Pancreas (tissue), 10 donors: ENCODE data around the gene PPP1R26. TPM values are rescaled to one million over a fixed set of nuclear protein-coding genes. Genes with fewer than 3 reads are reported as not detected.

Source experiments
- ATAC-seq, 4 donors: fragments of 200-7000 bp; cut with Tn5 transposase; one replicate each; pipeline versions ENCODE4 v1.8.0 to v1.9.1; 2020; ENCODE audit warnings: mild to moderate bottlenecking in 4 of 4, moderate library complexity in 4 of 4
- DNase-seq, 6 donors: peaks; one replicate each; pipeline ENCODE4 v3.0.0-alpha.2; 2020
- FAIRE-seq: peaks from 2 replicates; lab custom pipeline; 2012; peaks lifted over from hg19 to GRCh38; lab: Jason Lieb, UNC
- H3K27ac ChIP-seq, 4 donors: fragments of 200-600 bp; sonication (generic); 1 replicate in 3 of 4; 2 replicates in 1 of 4; pipeline versions ENCODE4 v1.5.0 to v1.8.0; 2020
- H3K27me3 ChIP-seq, 4 donors: fragments of 200-600 bp; one replicate each; pipeline ENCODE4 v1.8.0; 2021
- H3K36me3 ChIP-seq, 3 donors: fragments of 200-600 bp; sonication (generic) in 1 of 3; one replicate each; pipeline versions ENCODE4 v1.5.0 to v1.8.0; 2020 to 2021
- H3K4me1 ChIP-seq, 3 donors: fragments of 200-600 bp; one replicate each; pipeline ENCODE4 v1.8.0; 2021
- H3K4me3 ChIP-seq, 4 donors: fragments of 200-600 bp; sonication (generic) in 2 of 4; one replicate each; pipeline versions ENCODE4 v1.5.0 to v1.8.0; 2020 to 2021
- H3K9me3 ChIP-seq, 4 donors: fragments of 200-600 bp; one replicate each; pipeline ENCODE4 v1.8.0; 2021
- CTCF ChIP-seq, 4 donors: fragments of 200-600 bp; sonication (generic) in 3 of 4; IDR thresholded peaks; one replicate each; pipeline versions ENCODE4 v1.5.0 to v1.8.0; 2021; ENCODE audit warnings: antibody characterized with exemption in 4 of 4
- WGBS, 2 donors: extraction: QIAGEN DNeasy Blood & Tissue Kit; methylation state at CpG; one replicate each; pipeline ENCODE4 v1.1.7; 2013; 5-methylcytosine and 5-hydroxymethylcytosine counted together
- intact Hi-C, 3 donors: fragments of 100-400 bp; cut with DNase I; formaldehyde crosslinking; loops; one replicate each; pipeline versions ENCODE4 v1.11.1 to v1.14.2; 2022
- polyA plus RNA-seq, 2 donors: library from polyadenylated mRNA; stranded (reverse); fragments of 200-250 nt; gene quantifications; one replicate each; pipeline ENCODE4 v1.2.3, GENCODE V29; 2013
- total RNA-seq, 6 donors: library from RNA; stranded (reverse); fragmentation: NEBNext Ultra II Directional in 4 of 6; extraction: Animal tissue kit (Norgen Biotek cat#: 25700) in 4 of 6; gene quantifications; one replicate each; pipeline versions ENCODE4 v1.2.1 to v1.2.4, GENCODE V29; 2021 to 2023
- donor health status: healthy with polysubstance abuse.
- donor health status: DM: no; HTN: no; CAD: no; lungs with moderate emphysema.
- donor health status: DM: no; HTN: no; CAD: no.
- donor health status: control.
- donor health status: control.
- donor health status: Bipolar disorder and iron deficiency.
- donor health status: DM: yes; HTN: yes; CAD: no.
- donor health status: DM: no; HTN: no; CAD: no.
- donor health status: DM: no; HTN: no; CAD: no.
- donor health status: DM: yes; HTN: yes; CAD: no.

The PPP1R26 gene
- total and polyA plus RNA-seq, 8 donors: 9.4 to 20.0 (median 12.4) TPM

- Histone ChIP-seq H3K4me1 (peaks cover 0 to 14% (median 6%) of the 10 kb centered on the region in 3 donors), H3K27me3 (no peaks in the 10 kb centered on the region), H3K27ac (peak overlapping the region; percentile 57 to 71 (median 68)), H3K4me3 (peak overlapping the region; percentile 77 to 89 (median 80)), H3K9me3 (no peaks in the 10 kb centered on the region), H3K36me3 (peaks cover 0 to 18% (median 13%) of the 10 kb centered on the region in 3 donors)
- intact Hi-C loops: no loop called here
- 1% methylated on average over 60 to 76 of the region's 76 CpGs for WGBS, 2 donors
- no peak for TF ChIP-seq CTCF (IDR thresholded peaks at IDR 0.05)
- ATAC-seq (peak; percentile 60 to 76 (median 70)), DNase-seq (peak; percentile 25 to 84 (median 48)), FAIRE-seq (no peak)
Observed at GRCh38 chr9:135480071-135480939, 723 bp downstream of the PPP1R26 start.

GRCh38 chr9:135480940-135481310, 1.3 kb downstream of the PPP1R26 start:
- no peak for TF ChIP-seq CTCF (IDR thresholded peaks at IDR 0.05)
- Histone ChIP-seq H3K36me3 (peaks cover 0 to 24% (median 18%) of the 10 kb centered on the region in 3 donors), H3K4me3 (peak overlapping the region in 3 of 4 donors; percentile 79 to 89 (median 80)), H3K9me3 (no peaks in the 10 kb centered on the region), H3K27me3 (no peaks in the 10 kb centered on the region), H3K27ac (peak overlapping the region; percentile 57 to 71 (median 68)), H3K4me1 (peaks cover 0 to 14% (median 6%) of the 10 kb centered on the region in 3 donors)
- ATAC-seq (no peak), FAIRE-seq (no peak), DNase-seq (no peak)
- intact Hi-C loops: no loop called here
- WGBS, 2 donors: 28 to 36% methylated on average over 11 of the region's 11 CpGs

GRCh38 chr9:135482015-135482754, 2.6 kb downstream of the PPP1R26 start:
- 65 to 69% methylated on average over 8 of the region's 8 CpGs for WGBS, 2 donors
- ATAC-seq (no peak), DNase-seq (no peak), FAIRE-seq (no peak)
- Histone ChIP-seq H3K36me3 (peaks cover 0 to 34% (median 22%) of the 10 kb centered on the region in 3 donors), H3K27me3 (no peaks in the 10 kb centered on the region), H3K27ac (no peak overlapping the region), H3K9me3 (no peaks in the 10 kb centered on the region), H3K4me1 (peaks cover 0 to 14% (median 6%) of the 10 kb centered on the region in 3 donors), H3K4me3 (no peak overlapping the region)
- TF ChIP-seq CTCF (IDR thresholded peaks at IDR 0.05): no peak
- intact Hi-C loops: no loop called here

GRCh38 chr9:135484460-135485277, 5.1 kb downstream of the PPP1R26 start:
- H3K4me3 ChIP-seq: no peak overlapping the region
- no peak overlapping the region for H3K27ac ChIP-seq
- ATAC-seq (no peak), DNase-seq (no peak), FAIRE-seq (no peak)
- TF ChIP-seq CTCF (IDR thresholded peaks at IDR 0.05): no peak
- H3K9me3 ChIP-seq: no peaks in the 10 kb centered on the region
- intact Hi-C loops: no loop called here
- H3K36me3 ChIP-seq: peaks cover 0 to 49% (median 22%) of the 10 kb centered on the region in 3 donors
- peaks cover 0 to 14% (median 6%) of the 10 kb centered on the region in 3 donors for H3K4me1 ChIP-seq
- WGBS, 2 donors: 94 to 97% methylated on average over 47 of the region's 47 CpGs
- no peaks in the 10 kb centered on the region for H3K27me3 ChIP-seq
